HL-60 (cell line): ENCODE data around the gene AGMAT.

Experiments
- DNase-seq, 2 experiments: peaks; one replicate each; pipeline ENCODE4 v3.0.0-alpha.2; 2010 to 2020; ENCODE audit warnings: low read depth in 1 of 2, low spot score in 1 of 2
- H3K27ac ChIP-seq: fragments of 250-450 bp; sonication (Bioruptor Pico); replicated peaks from 2 replicates; pipeline ENCODE4 v1.5.1; 2020; ENCODE audit warnings: mild to moderate bottlenecking, moderate library complexity
- H3K27me3 ChIP-seq: fragments of 250-450 bp; sonication (Bioruptor Pico); 2 replicates; pipeline ENCODE4 v1.5.1; 2021; ENCODE audit warnings: mild to moderate bottlenecking, moderate library complexity; ENCODE audit not compliant: insufficient read depth, poor library complexity, severe bottlenecking
- H3K4me3 ChIP-seq: replicated peaks from 2 replicates; pipeline ENCODE4 v1.5.1; 2011; ENCODE audit warnings: mild to moderate bottlenecking, control low read depth, low read length; ENCODE audit not compliant: insufficient read depth
- CTCF ChIP-seq: IDR thresholded peaks from one replicate; pipeline ENCODE4 v1.5.1; 2011; ENCODE audit warnings: low read length, control low read depth, inconsistent platforms; ENCODE audit not compliant: insufficient read depth
- GABPA ChIP-seq: IDR thresholded peaks from 2 replicates; pipeline ENCODE4 v1.6.1; 2012; ENCODE audit warnings: low read depth
- POLR2AphosphoS5 ChIP-seq: IDR thresholded peaks from 2 replicates; pipeline ENCODE4 v1.6.1; 2012; ENCODE audit warnings: low read depth
- REST ChIP-seq: IDR thresholded peaks from 2 replicates; pipeline ENCODE4 v1.6.1; 2012; ENCODE audit warnings: low read depth; ENCODE audit not compliant: insufficient replicate concordance
- SPI1 ChIP-seq: IDR thresholded peaks from 2 replicates; pipeline ENCODE4 v1.6.1; 2012; ENCODE audit warnings: low read depth, mild to moderate bottlenecking, borderline replicate concordance

Gene AGMAT

GRCh38 chr1:15568387-15569073 is 16.3 kb downstream of the AGMAT start:
- DNase-seq, result no peak
- Histone ChIP-seq H3K27ac (no peak overlapping the region), H3K4me3 (no peak overlapping the region), H3K27me3 (no peaks in the 10 kb centered on the region)
- TF ChIP-seq CTCF (no peak), REST (no peak), SPI1 (no peak), POLR2AphosphoS5 (no peak), GABPA (no peak)

DNA sequence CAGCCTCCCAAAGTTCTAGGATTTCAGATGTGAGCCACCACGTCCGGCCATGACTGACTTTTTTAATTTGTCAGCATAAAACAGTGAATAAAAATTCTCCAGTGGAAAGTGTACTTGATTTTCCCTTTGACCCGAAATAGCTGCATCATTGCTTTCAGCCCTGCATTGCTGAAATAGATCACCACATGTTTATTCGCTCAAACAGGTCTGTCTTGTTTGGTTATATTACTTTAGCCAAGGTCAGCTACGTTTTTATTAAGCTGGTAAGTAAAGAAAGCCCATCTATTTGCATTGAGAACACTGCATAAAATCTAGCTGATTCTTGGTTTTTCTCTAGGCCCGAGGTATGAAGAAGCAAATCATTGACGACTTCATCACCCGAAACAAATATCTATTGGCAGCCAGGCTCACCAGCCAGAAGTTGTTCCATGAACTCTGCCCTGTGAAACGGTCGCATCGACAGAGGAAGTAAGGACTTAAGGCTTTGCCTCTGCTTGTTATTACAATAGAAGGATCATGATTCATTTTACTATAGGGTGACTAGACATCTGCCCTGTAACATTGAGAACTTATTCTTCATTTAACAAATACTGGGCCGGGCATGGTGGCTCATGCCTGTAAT is 25.6 kb downstream of the AGMAT start:
- no peaks in the 10 kb centered on the region for H3K27me3 ChIP-seq
- no peak overlapping the region for H3K27ac ChIP-seq

More for the DNA sequence above, 25.6 kb downstream of the AGMAT start:
- DNase-seq, result no peak
- TF ChIP-seq SPI1 (no peak), GABPA (no peak), POLR2AphosphoS5 (no peak), REST (no peak), CTCF (no peak)
- H3K4me3 ChIP-seq, result no peak overlapping the region
